Fibroblast of skin of back (primary cell): ENCODE measurements around the gene SCP2D1.
A peak's percentile ranks its signal among the peaks of the same experiment; 100 is the strongest.

ENCODE experiments used
- DNase-seq: peaks from one replicate; pipeline ENCODE4 v3.0.0-alpha.2; 2013

SCP2D1 gene

GRCh38 chr20:18815194-18815942, 1.8 kb downstream of the SCP2D1 start:
- no peak for DNase-seq

DNA sequence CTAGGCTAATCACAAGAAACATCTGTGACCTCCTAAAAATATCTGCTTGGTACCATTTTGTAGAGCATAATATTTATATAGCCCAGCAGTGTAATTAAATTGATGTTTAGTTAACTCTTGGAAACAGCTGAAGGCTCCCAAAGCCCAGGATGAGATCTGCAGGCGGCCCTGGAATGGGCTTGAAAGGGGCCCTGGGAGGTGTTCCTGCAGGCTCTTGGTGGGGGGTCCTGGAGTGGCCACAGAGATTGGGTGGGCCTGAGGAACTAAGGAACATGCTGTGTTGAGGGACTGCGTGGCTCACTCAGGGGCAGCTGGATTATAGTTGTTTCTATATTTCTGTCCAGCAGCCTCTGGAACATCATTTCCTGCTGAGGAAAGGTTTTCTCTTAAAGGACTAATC, 9.2 kb downstream of the SCP2D1 start:
- no peak for DNase-seq

DNA sequence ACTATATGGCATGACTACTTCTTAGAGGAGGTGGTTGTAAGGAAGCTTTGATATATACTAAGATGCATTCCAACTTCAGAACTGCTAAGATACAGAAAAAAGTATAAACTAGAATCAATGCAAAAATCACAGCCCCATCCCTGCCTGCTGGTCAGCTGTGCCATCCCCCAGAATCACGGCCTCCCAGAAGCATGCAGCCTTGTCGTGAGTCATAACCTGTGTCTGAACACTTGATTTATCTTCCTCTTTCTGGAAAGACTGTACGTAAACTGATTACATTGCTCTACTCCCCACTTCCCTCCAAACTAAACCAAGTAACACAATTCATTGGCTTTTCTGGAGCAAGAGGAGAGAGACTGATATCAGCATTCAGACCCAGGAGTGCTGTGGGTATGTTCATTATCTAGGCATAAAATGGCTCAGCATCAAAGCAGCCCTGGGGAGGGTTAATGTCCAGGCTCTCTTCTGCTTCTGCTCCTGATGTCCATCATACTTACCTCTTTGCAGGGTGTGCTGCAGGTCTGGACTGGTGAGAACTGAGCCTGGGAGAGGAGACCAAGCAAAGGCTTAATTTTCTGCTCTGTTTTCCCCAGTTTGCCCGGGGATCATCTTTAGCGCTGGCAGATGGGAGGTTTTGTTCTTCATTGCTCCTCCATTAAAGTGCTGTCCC, 18.4 kb downstream of the SCP2D1 start:
- no peak for DNase-seq

GRCh38 chr20:18832546-18833200, 19.1 kb downstream of the SCP2D1 start:
- no peak for DNase-seq

GRCh38 chr20:18835466-18836256, 22.1 kb downstream of the SCP2D1 start:
- no peak for DNase-seq

GRCh38 chr20:18837718-18838117, 24.1 kb downstream of the SCP2D1 start:
- DNase-seq, result no peak

DNA sequence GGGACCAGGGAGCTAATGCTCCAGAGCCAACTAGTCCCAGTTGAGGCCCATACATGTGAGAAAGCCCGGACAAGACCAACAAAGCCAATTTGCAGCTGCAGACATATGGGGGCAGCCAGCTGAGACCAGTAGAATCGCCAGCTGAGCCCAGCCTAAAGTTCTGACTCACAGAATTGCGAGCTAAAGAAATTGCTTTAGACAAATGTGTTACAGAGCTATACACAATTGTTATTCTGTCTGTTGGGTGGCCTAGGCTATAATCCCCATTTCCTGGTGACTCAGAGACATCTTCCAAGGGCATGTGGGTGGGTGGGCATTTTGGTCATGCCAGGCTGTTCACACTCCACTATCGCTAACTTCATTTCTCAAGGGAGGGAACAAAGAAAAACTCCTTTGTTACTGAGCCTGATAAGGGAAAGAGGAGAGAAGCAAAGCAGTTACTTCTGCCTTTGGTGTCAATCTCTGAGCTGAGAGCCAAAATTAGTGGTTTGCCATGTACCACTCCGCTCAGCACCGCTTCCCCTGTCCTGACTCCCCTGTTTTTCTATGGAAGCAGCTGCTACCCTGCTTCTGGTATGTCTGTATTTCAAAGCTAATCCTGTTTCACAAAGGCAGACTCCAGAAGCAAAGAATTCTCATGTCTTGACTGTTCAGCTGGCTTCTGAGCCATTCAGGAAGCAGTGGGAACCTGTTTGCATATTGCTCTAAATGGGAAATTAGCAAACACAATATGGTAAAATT, 26.1 kb downstream of the SCP2D1 start:
- DNase-seq, result no peak

DNA sequence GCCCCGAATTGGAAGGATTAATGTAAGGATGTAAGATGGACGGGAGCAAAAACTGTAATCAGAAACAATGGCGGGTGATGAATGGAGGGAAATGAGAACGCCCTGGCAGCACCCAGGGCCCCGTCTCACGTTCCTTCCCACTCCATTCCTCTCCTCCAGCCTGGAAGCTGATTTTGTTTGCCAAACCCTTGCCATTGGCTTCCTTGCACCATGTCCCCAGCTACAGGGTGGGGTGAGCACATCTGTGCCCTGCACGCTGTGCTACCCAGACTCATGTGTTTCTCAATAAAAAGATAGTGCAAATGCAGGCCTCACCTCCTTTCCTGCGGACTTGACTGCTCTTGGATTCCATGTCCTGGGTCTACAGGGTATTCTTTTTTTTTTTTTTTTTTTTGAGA, 26.7 kb downstream of the SCP2D1 start:
- DNase-seq, result no peak

GRCh38 chr20:18845017-18845416, 31.4 kb downstream of the SCP2D1 start:
- no peak for DNase-seq

GRCh38 chr20:18847226-18847755, 33.7 kb downstream of the SCP2D1 start:
- no peak for DNase-seq

GRCh38 chr20:18849131-18849530, 35.5 kb downstream of the SCP2D1 start:
- no peak for DNase-seq

GRCh38 chr20:18851629-18852028, 38.0 kb downstream of the SCP2D1 start:
- no peak for DNase-seq

DNA sequence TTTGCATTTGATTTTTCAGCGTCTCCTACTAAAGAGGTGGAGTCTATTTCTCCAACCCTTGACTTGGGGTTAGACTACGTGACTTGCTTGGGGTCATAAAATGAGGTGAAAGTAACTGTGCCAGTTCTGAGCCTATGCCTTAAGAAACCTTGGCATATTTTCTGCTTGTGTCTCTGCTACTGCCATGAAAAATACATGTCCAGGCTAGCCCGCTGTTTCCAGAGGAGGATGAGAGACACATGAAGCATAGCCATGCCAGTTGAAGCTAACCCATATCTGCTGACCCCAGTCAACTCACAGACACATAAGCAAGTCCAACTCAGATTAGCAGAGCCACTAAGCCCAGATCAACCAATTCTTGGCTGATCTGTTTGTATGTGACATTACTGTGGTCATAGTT, 38.7 kb downstream of the SCP2D1 start:
- no peak for DNase-seq

- no peak for DNase-seq
These were observed 39.6 kb downstream of the SCP2D1 start for GRCh38 chr20:18853216-18853615.

DNA sequence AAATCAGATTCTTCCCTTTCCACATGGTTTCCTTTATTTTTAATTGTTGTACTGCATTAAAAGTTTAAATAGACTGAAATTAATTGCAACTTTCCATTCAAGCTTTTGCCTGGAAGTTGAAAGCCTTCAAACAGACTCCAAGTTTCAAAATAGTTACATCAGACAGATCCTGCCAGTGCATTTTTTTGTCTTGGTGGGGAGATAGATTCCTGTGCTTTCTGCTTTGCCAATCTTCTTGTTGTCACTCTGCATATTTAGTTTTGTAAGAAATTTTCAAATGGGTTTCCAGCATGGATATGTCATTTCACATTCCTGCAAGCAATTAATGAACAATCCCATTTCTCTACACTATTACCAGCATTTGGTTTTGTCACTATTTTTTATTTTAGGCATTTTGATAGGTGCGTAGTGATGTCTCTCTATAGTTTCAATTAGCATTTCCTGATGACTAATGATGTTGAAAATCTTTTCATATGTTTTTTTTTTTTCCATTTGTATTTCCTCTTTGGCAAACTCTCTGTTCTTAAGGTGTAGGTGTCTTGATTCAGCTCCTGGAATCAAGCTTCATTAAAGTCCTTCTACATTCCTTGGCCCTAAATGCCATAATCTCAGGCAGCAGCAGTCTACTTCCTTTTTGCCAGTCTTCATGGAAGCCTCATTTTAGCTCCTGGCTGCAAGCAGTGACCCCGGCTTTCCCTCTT, 40.5 kb downstream of the SCP2D1 start:
- peak; percentile 8 for DNase-seq

DNA sequence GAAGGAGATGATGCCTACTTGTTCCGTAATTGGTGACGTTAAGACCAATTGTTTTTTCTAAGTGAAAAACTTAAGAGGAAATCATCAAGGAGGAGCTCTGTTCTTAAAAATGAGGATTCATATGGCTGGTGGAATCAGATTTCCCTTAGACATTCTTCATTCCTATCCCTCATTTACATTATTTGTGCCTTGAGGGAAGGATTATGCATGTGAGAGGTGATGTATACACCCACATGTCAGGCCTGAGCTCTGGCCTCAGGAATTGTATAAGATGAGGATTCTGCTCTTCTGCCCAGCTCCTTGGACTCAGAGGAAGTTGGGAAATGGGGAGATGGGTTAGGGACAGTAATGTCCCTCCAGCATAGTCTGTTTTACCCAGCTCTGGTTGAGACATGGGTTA, 42.3 kb downstream of the SCP2D1 start:
- no peak for DNase-seq

DNA sequence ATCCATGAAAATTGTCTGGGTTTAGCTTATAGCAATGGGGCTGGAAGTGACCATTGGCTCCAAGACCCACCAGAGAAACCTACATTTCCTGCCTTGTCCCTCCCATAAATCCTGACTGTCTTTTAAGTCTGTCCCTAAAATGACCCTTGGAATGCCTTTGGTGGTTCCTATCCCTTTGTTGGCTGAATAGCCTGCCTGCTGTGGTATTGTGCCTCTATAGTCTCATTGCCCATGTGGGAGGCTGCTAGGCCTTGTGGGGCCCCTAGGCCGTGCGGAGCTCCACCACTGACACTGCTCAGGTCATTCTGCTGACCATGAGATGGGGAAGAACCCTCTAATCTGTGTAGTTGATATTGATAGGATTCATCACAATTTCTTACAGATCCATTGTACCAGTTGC, 43.3 kb downstream of the SCP2D1 start:
- DNase-seq, result no peak

DNA sequence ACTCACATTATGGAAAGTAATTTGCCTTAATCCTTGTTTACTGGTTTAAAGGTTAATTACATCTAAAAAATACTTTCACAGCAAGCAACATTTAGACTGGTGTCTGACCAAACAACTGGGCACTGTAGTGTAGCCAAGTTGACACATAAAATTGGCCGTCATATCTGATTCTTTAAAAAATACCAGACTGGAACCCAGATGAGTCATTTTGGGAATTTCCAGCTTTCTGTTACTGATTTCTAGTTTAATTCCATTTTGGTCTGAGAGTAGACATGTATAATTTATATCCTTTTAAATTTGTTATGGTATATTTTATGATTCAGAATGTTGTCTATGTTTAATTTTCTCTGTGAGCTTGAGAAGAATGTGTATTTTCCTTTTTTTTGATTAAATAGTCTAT, 44.1 kb downstream of the SCP2D1 start:
- DNase-seq, result peak; percentile 6

DNA sequence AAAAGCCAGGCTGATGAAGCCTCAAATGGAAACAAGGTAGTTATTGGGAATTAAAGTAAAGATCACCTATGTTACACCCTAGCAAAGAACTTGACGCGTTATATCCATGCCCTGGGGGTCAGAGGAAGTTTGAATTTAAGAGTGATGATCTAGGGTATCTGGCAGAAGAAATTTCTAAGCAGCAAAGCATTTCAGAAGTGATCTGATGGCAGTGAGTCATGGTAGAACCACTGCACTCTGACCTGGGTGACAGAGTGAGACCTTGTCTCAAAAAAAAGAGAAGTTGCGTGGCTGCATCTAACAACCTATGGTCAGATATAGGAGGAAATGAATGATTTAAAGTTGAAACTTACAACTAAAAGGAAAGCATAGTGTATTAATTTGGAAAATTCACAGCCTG, 45.2 kb downstream of the SCP2D1 start:
- DNase-seq, result no peak
